GM10847 (cell line): Measurements from ENCODE around the gene FXYD6.

Experiments used
- POLR2A ChIP-seq: IDR thresholded peaks from 2 replicates; pipeline ENCODE4 v1.6.1; 2011; ENCODE audit not compliant: insufficient read length; ENCODE audit errors: extremely low read depth

Gene FXYD6

GRCh38 chr11:117879516-117880480, 3.3 kb upstream of the FXYD6 start:
- no peak for TF ChIP-seq POLR2A

- TF ChIP-seq POLR2A, result no peak
Observed at GRCh38 chr11:117878939-117879475, 2.5 kb upstream of the FXYD6 start.

GRCh38 chr11:117878314-117878938, 2.0 kb upstream of the FXYD6 start:
- TF ChIP-seq POLR2A, result no peak

GRCh38 chr11:117877120-117877784, 794 bp upstream of the FXYD6 start:
- TF ChIP-seq POLR2A, result no peak

GRCh38 chr11:117876059-117876340, 458 bp downstream of the FXYD6 start:
- no peak for TF ChIP-seq POLR2A

GRCh38 chr11:117875382-117876058, 938 bp downstream of the FXYD6 start:
- no peak for TF ChIP-seq POLR2A

GRCh38 chr11:117874910-117875381, 1.5 kb downstream of the FXYD6 start:
- no peak for TF ChIP-seq POLR2A

- no peak for TF ChIP-seq POLR2A
Observed at GRCh38 chr11:117874253-117874909, 2.1 kb downstream of the FXYD6 start.

GRCh38 chr11:117873828-117874125, 2.7 kb downstream of the FXYD6 start:
- TF ChIP-seq POLR2A, result no peak

- no peak for TF ChIP-seq POLR2A
Observed at GRCh38 chr11:117872975-117873827, 3.3 kb downstream of the FXYD6 start.

GRCh38 chr11:117872420-117872961, 4.0 kb downstream of the FXYD6 start:
- no peak for TF ChIP-seq POLR2A

GRCh38 chr11:117871784-117872183, 4.7 kb downstream of the FXYD6 start:
- TF ChIP-seq POLR2A, result no peak

- TF ChIP-seq POLR2A, result no peak
Observed at GRCh38 chr11:117871160-117871559, 5.3 kb downstream of the FXYD6 start.
